T-helper 9 cell (primary cell): ENCODE data around the gene GCSH.

Experiments used
- DNase-seq: peaks from one replicate; pipeline ENCODE4 v3.0.0-alpha.2; 2020

The GCSH gene

GRCh38 chr16:81101702-81102101 lies 5.5 kb upstream of the GCSH start:
- DNase-seq = no peak

DNA sequence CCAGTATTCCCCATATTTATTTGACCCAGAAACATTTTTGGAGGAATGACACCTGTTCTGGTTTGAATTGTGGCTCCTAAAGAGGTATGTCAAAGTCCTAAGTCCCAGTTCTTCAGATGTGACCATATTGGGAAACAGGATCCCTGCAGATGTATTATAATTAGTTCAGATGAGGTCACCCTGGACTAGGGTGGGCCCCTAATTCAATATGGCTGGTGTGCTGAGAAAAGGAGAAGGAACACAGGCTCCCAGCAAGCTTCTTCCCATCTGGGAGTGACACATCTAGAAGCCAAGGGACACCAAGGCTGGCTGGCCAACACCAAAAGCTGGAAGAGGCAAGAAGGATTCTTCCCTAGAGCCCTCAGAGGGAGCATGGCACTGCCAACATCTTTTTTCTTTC lies 3.8 kb upstream of the GCSH start:
- DNase-seq = no peak

DNA sequence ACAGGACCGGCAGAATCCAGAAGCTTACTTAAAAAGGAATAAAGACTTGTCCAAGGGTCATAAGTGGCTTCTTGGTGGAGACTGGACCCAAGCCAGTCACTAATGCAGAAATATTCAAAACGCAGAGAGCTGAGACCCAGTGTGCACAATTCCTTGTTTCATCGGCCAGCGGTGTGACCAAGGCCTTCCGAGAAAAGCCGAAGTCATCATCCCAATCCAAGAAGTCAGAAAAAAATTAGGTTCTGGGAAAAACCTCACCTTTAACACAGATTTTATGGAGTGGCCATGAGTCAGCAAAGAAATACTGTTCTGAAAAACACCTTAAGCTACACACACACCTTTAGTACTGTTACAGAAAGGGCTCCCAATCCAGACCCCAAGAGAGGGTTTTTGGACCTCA lies 1.0 kb upstream of the GCSH start:
- DNase-seq = no peak

- no peak for DNase-seq
Observed at GRCh38 chr16:81096715-81097208, 567 bp upstream of the GCSH start.

DNA sequence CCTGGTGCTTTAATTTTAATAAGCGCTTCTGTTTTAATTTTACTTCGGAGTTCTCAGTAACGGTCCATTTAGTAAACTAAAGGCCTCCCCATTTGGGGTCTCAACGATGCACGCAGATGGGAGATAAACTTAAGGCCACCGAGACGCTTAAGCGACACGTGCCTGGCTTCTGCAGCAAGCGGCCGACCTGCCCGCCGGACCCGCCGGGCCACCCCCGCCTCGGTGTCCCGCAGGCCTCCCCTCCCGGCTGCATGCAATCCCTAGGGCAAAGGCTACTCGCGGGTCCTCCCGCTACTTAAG lies 592 bp downstream of the GCSH start:
- no peak for DNase-seq

GRCh38 chr16:81094771-81095251 lies 1.4 kb downstream of the GCSH start:
- no peak for DNase-seq

- no peak for DNase-seq
Observed at GRCh38 chr16:81088836-81089235, 7.4 kb downstream of the GCSH start.

GRCh38 chr16:81081014-81081413 lies 15.2 kb downstream of the GCSH start:
- DNase-seq = no peak

GRCh38 chr16:81080233-81080632 lies 16.0 kb downstream of the GCSH start:
- DNase-seq = no peak

DNA sequence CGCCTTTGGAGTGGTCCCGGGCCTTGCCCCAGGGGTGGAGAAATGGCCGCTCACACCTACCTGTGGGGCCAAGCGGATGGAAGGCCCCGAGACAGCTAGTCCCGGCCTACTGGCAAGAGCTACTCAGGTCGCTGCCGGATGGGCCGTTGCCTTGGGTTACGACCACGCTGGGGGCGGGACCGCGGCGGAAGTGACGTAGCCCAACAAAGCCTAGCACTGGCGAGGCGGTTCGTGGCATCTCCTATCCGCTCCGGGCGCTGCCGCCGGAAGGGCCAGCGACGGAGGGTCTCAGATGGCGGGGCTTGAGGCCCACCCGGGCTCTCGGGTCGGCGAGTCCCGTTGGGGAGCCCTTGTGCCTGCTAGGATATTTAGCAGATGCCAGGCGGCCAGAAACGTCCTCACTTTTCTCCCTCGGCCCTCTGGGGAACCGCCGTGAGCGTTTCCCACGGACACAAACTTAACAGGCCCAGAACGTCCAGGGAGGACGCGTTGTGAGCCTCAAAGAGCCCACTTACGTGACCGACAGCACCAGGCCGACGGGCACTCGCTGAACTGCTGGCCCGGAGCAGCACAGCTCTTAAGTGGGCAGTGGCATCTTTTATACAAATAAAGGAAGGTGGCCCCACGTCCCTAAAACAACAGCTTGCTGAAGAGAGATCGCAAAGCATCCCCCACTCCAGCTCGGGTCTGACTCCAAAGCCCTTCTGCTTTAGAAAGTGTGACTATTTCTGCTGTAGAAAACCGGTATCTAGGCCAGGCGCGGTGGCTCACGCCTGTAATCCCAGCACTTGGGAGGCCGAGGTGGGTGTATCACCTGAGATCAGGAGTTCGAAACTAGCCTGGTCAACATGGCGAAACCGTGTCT lies 18.9 kb downstream of the GCSH start, which contains the start of gene C16orf46:
Gene C16orf46 (minus strand): TSS at position 163 of the 865 bp plus-strand sequence. CDS start 13,283 bp downstream, outside the sequence.
- peak; percentile 94 for DNase-seq

- peak; percentile 94 for DNase-seq
Observed at GRCh38 chr16:81076566-81077075, 19.6 kb downstream of the GCSH start.

GRCh38 chr16:81073560-81074330 lies 22.4 kb downstream of the GCSH start:
- no peak for DNase-seq

- no peak for DNase-seq
Observed at GRCh38 chr16:81071805-81072204, 24.4 kb downstream of the GCSH start.

- DNase-seq = no peak
Observed at GRCh38 chr16:81070979-81071378, 25.2 kb downstream of the GCSH start.

DNA sequence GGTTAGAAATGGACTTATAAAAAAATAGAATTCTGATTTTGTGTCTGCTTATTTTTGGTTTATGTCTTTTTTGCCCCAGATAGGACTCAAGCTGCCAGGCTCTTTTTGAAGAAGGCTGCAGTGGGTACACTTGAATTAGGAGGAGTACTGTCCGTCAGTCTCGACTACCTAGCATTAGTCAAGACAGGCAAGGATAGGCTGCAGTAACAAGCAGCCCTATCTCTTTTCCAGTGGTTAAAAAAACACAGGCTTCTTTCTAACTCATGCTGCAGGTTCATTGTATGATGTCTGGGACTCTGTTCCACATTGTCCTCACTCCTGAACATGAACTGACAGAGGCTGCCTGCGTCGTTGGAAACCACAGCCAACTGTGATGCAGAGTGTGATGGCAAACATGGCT lies 27.1 kb downstream of the GCSH start:
- no peak for DNase-seq

GRCh38 chr16:81067166-81067565 lies 29.0 kb downstream of the GCSH start:
- DNase-seq = no peak

DNA sequence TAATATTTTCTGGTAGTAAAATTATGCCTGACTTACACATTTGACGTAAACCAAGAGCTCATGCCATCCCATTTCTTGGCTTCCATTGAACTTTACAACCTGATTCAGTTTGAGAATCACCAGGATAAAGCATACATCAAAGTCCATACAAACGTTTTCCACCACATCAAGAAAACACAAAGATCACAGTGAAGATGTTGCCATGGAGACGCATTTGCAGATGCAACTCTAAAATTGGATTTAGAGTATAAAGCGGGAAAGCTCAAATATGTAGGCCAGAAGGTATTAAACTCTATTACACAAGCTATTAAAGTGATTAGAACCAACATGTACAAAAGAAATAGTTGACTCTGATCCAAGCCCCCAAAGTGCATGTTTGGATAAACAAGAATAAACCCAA lies 29.5 kb downstream of the GCSH start:
- no peak for DNase-seq

DNA sequence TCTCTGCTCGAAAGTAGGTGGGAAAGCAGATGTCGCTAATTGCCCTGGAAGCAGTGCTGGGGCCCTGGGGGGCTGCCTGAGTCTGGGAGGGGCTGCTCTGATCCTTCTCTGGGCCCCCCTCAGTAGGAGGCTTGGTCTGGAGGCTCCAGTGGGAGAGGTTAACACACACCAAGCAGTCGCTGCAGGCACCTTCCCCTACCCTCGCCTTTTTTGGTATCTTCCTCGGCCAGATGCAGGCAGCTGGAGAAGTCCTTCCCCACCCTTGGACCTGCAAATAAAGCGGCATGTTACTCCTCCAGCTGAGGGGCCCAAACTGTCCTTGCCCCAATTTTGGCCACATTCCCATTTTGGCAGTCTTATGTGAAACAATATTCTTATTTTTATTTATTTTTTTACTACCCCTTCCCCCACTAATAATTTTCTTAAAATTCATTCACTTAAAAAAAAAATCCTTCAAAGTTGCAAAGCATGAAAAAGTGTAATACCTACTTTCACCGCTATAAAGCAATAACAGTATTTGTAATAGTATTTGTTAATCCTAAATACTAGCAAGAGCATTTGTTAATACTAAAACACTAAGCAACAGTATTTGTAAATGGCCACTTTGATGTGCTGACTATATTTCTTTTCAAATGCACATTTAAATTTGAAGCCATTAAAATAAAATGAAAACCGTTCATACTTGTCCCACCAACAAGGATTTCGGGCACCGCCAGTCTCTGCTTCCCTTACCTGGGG lies 34.2 kb downstream of the GCSH start:
- no peak for DNase-seq

DNA sequence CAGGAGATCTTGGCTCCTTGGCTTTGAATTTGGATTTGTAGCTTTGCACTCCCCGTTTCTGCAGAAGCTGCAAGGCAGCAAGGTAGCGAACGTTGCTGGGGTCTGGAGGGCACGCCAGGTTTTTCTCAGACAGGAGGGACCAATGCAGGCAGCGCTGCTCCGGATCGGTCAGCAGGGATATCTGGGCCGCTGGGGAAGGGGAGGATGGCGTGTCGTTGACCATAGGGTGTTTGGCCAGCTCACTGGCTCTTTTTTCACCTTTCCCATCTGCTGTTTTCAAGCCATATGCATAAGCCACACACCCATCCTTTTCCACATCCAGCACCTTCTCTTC lies 34.9 kb downstream of the GCSH start:
- no peak for DNase-seq

DNA sequence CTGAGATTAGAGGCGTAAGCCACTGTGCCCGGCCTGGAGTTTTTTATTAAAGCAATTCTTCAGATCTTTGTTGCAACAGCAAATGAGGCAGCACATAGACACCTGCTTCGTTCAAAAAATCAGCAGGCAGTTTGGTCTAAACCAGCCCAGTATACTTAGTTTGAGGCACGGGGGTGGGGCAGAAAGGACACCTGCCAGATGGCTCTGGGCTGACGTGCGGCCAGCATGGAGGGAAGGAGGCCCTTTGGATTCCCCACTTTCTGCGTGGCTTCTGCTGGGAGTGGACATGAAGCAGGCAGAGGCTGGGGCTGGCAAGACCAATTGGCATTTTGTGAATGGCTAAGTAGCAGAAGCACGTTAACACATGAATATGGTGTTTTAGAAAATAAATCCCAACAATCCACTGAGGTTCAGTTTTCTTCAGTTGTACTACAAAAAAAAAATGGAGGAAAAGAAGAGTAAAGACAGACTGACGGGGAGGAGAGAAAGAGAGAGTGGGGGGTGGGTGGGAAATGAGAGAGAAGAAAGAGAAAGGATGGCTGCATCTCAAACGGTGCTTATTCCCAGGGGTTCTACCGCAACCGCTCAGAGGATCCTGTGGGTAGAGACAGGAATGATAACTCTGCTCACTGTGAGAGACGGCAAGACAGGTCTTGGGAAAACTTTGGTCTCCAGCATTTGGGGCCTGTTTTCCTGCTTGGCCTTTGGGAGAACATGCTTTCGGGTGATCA lies 35.5 kb downstream of the GCSH start:
- DNase-seq = no peak

GRCh38 chr16:81053761-81054160 lies 42.4 kb downstream of the GCSH start:
- DNase-seq = no peak

DNA sequence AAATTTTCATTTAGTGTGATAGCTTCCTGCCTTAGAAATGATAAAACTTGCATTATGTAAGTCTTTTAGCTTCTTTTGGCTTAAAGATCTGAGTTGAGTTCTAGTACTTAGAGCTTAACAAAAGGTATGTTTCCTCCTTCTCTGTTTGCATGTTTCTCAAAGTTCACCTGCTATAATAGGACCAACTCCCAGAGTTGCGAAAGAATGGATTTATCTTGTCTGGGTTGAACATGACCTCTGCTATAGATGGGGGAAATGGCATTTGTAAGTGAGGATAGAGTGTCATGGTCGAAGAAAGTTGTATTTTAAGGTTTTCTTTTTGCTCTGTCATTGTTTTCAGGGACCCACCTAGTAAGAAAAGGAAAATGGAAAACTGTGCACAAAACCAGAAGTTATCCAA lies 53.4 kb downstream of the GCSH start:
- DNase-seq = no peak
